Left renal cortex interstitium (tissue), 4 donors: ENCODE measurements around the gene NDUFB2. TPM values are rescaled to one million over a fixed set of nuclear protein-coding genes. Genes with fewer than 3 reads are reported as not detected.
"Not testable (repeated sequence)": the region's sequence is repeated elsewhere in the genome, so short reads cannot be mapped to it uniquely, and the experiment has no call there.

ENCODE experiments used
- DNase-seq, 4 donors: peaks; one replicate each; pipeline ENCODE4 v3.0.0-alpha.2; 2013; ENCODE audit warnings: low read depth in 4 of 4, low spot score in 2 of 4, missing footprints in 1 of 4
- polyA plus RNA-seq, 4 donors: library from polyadenylated mRNA; unstranded; fragments of 120-200 nt; gene quantifications; one replicate each; pipeline ENCODE4 v1.2.1, GENCODE V29; 2013; ENCODE audit not compliant: insufficient read length in 4 of 4

Gene NDUFB2
- polyA plus RNA-seq, 4 donors, result 176 to 235 (median 184) TPM

DNA sequence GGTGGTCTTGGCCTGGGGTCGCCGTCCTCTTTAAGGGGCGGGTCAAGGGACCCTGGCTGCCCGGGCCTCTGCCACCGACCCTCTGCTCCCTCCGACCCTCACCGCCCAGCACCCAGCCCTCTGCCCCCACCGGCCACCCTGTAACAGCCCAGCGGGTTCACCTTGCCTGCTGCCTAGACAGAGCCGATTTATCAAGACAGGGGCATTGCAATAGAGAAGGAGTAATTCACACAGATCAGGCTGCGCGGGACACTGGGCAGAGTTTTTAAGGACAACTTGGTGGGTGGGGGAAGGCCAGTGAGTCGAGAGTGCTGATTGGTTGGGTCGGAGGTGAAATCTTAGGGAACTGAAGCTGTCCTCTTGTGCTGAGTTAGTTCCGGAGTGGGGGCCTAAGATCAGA, 24.5 kb upstream of the NDUFB2 start:
- no peak for DNase-seq

DNA sequence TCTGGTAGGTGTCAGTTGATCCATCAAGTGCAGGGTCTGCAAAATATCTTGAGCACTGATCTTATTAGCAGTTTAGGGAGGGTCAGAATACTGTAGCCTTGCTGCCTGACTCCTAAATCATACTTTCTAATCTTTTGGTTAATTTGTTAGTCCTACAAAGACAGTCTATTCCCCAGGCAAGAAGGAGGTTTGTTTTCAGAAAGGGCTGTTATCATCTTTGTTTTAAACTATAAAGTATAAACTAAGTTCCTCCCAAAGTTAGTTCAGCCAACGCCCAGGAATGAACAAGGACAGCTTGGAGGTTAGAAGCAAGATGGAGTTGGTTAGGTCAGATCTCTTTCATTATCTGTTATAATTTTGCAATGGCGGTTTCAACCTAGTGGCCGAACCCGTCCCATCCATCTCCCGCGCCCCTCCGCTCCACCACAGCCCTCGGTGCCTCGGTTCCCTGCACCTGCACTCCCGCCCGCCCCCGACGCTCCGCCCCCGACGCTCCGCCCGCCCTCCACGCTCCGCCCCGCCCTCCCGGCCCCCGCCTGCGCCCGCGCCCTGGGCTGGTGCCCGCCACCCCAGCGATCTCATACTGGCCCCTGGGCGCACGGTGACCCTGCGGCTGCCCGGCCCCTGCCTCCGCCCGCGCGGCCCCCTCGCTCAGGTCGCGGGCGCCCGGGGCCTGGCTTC, 24.0 kb upstream of the NDUFB2 start, which contains the start of gene ADCK2:
TSS of gene ADCK2 (plus strand) at position 564 of the 681 bp plus-strand sequence. CDS start 386 bp downstream, outside the sequence.
- peak in 1 of 4 donors; percentile 19 for DNase-seq

DNA sequence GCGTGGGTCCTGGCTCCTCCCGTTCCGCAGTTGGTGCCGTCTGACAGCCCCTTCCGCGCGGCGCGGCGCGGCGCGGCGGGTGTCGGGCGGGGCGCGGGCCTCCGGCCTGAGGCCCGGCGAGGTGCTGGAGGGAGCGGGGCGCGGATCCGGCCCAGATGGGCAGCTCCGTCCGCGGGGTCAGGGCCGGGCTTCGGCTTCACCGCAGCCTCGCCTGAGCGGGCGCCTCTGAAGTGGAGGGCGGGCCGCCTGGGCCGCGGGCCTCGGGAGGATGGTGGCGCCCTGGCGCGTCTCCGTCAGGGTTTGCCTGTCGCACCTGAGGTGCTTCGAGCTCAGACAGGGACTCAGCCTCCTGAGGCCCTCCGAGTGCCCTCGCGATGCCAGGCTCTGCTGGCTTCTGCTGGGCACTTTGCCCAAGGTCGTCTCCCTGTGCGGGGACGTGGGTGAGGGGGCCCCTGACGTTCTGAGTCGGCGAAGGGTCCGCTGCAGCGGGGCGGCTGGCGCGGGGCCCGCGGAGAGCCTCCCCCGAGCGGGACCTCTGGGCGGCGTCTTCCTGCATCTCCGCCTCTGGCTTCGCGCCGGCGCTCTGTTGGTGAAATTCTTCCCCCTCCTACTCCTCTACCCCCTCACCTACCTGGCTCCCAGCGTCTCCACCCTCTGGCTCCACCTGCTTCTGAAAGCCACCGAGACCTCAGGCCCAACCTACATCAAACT, 23.3 kb upstream of the NDUFB2 start:
- DNase-seq, result peak in 2 of 4 donors; percentile 32 to 34

DNA sequence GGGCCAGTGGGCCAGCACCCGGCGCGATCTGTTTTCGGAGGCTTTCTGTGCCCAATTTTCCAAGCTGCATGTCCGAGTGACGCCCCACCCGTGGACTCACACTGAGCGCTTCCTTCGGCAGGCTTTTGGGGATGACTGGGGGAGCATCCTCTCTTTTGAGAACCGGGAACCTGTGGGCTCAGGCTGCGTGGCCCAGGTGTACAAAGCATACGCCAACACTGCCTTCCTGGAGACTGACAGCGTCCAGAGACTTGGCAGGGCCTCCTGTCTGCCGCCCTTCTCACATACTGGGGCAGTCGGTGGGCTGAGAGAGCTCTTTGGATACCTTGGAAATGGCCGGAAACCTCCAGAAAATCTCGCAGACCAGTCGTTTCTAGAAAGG, 22.7 kb upstream of the NDUFB2 start:
- DNase-seq, result no peak

DNA sequence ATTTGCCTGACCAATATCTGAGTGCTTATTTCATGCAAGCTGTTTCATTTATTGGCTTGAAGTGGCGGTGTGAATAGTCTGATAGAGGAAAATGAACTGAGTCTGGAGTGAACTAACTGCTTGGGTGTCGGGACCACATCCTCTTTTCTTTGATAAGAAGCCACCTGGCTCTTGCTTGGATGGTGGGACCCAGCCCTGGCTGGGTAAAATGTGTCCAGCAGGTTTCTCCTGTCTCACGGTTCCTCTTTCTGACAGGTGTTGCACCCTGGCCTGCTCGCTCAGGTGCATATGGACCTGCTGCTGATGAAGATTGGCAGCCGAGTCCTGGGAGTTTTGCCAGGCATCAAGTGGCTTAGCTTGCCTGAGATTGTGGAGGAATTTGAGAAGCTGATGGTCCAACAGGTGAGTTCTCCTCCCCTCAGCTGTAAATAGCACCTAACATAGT, 22.1 kb upstream of the NDUFB2 start:
- DNase-seq, result no peak

DNA sequence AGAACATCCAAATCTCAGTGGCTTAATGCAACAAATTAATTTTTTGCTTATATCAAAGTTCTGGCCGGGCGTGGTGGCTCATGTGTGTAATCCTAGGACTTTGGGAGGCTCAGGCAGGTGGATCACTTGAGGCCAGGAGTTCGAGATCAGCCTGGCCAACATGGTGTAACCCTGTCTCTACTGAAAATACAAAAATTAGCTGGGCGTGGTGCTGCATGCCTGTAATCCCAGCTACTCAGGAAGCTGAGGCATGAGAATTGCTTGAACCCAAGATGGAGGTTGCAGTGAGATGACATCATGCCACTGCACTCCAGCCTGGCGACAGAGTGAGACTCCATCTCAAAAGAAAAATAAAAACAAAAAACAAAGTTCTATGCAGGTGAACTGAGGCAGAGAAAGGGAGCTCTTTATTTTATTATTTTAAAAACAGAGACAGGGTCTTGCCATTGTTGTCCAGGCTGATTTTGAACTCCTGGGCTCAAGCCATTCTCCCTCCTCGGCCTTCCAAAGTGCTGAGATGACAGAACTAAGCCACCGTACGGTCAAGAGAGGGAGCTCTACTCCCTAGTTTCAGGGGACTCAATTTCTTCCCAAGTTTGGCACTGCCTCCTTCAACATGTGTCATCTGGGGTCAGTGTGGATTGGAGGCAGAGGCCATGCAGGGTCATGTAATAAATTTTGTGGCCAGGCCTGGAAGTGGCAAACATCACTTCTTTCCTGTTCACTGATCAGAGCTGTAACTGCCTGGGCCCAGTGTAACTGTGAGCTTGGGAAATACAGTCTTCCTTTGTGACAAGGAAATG, 21.4 kb upstream of the NDUFB2 start:
- no peak for DNase-seq

DNA sequence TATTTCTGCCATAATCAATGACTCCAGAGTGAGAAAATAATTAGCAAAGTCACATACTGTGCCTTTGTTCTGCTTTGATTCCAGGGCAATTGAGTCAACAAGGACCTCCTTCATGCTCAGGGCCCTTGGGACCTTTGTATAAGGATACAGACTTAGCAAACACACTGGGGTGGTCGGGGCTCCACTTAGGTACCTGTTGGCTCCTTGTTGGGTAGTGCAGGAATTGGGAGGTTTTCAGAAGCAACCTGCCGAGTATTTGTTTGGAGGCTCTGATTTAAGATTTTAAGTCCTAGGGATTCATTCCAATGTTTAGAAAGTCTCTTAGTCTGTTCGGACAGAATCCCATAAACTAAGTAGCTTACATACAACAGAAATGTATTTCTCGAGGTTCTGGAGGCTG, 20.8 kb upstream of the NDUFB2 start:
- DNase-seq, result no peak

DNA sequence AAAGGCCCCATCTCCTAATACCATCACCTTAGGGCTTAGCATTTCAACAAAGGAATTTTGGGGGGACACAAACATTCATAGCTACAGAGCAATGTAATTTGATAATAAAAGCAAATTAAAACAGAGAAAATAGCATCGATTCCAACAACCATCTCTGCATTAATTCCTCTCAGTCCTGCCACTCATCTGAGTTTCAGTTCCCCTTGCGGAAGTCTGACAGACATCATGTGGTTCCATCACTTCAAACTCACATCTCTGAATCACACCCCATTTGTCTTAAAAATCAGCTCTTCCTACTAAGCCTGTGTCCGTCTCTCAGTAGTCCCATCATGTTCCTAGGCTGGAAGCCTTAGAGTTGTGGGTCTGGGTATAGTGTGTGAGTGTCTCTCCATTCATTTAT, 20.2 kb upstream of the NDUFB2 start:
- no peak for DNase-seq

DNA sequence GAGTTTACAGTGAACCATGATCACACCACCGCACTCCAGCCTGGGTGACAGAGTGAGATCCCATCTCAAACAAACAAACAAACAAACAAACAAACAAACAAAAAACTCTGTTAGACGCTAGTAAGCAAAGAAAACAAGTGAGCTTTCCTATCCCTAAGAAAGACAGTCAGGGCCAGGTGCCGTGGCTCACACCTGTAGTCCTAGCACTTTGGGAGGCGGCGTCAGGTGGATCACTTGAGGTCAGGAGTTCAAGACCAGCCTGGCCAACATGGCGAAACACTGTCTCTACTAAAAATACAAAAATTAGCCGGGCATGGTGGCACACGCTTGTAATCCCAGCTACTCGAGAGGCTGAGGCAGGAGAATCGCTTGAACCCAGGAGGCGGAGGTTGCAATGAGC, 19.6 kb upstream of the NDUFB2 start:
- DNase-seq, result not testable (repeated sequence)

DNA sequence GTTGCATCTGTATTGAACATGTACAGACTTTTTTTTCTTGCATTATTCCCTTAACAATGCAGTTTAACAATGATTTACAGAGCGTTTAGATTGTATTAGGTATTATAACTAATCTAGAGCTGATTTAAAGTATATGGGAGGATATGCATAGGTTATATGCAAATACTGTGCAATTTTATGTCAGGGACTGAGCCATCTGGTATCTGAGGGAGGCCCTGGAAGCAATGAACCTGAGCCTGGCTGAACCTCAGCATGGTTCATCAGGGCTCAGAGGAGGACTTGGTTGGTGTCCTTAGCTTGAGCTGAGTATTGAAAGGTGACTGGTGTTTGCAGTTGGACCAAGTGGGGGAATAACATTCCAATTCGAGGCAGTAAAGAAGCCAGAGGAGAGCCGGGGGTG, 19.0 kb upstream of the NDUFB2 start:
- no peak for DNase-seq

DNA sequence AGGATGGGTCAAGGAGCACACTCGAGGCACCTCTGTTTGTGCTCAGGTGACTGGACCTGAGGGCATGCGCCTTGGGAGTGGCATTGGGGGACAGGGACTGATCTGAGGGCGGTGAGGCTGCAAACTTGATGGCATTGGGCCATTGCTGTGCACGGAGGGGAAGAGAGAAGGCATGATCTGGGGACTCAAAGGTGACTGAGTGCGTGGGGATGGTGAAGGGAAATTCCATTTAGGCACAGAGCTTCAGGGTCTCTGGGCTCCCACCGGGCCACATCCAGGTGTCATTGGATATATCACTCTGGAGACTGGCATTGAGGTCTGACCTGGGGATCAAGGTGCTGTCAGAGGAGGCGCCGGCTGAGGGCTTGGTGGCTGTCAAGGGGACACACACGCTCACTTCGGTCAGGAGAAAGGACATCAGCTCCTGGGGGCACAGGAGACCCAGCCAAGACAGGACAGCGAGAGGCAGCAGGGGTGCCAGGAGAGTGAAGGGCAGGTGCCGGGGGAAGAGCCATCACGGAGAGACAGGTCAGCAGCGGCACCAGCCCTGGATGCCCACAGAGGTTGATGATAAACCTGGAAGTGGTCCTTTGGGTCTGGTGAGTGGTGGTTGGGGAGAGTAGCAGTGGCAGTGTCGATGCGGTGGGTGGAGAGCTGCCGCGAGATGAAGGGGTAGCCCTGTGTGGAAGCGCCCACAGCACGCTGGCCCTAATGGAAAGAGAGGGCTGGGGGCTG, 18.3 kb upstream of the NDUFB2 start:
- DNase-seq, result no peak

DNA sequence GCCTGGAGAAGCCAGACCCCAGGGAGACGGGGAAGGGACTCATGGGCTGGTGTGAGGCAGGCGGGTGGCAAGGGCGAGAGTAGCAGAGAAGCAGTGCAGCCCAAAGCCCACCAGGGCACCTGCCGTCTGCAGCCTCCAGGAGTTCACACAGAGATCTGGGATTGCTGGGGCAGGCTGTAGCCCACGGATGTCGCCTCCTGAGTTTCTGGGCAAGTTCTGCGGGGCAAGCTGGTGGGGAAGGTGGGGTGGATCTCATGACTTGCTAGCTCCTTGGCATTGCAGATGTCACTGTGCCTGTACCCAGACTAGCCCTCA, 17.7 kb upstream of the NDUFB2 start:
- DNase-seq, result no peak

DNA sequence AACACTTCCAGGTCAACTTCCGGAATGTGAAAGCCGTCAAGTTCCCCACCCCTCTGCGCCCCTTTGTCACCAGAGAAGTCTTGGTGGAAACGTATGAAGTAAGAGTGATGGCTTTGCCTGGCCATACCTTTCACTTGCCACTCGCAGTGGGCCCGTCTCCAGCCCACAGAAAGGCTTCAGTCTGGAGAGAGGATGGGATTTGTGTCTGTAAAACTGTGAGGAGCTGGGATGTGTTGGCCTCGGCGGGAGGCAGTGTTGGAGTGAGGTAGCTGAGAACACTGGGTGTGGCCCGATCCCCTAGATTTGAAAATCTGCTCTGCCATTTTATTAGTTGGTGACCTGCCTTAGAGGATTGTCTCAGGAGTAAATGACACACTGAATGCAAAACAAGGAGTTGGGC, 17.3 kb upstream of the NDUFB2 start:
- no peak for DNase-seq

DNA sequence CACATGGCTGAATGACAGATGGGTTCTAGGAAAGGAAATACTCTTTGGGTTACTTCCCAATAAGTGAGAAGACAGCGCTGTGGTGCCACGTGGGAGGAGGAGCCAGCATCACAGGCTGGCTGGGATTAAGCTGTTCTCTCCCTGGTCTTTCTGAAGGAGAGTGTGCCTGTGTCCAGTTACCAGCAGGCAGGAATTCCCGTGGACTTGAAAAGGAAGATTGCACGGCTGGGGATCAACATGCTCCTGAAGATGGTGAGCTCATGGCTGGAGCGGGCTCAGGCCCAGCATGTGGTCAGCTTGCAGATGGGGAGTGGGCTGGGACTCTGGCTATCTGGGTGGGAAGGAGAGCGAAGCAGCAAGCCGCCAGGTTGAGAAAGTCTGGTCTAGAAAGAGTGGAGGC, 15.6 kb upstream of the NDUFB2 start:
- DNase-seq, result no peak

DNA sequence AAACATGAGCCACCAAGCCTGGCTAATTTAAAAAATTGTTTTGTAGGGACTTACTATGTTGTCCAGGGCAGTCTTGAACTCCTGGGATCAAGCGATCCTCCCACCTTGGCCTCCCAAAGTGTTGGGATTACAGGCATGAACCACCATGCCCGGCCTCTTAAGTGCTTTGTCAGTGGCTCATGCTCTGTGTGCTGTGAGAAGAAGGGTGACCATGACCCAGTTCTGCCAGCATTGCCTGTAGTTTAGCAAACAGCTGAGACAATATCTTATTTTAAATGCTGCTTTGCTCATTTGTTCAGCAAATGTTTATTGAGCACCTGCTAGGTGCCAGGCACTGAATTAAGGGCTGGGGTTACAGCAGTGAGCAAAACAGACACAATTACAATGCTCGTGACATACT, 14.7 kb upstream of the NDUFB2 start:
- DNase-seq, result no peak

DNA sequence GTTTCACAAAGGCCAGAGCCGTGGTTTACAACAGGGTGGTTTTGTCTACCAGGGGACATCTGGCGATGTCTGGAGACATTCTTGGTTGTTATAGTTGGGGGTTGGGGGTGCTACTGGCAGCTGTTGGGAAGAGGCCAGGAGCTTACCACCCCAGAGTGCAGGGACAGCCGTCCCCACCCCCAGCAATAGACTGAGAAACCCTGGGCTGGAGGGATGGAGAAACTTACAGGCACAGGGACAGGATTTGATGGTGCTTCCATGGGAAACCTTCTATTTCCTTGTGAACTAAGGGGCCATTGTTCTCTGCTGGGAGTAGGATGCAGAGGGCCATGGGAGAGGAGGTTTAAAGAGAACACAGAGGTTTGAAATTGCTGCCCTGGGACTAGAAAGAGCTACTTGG, 12.9 kb upstream of the NDUFB2 start:
- DNase-seq, result no peak

DNA sequence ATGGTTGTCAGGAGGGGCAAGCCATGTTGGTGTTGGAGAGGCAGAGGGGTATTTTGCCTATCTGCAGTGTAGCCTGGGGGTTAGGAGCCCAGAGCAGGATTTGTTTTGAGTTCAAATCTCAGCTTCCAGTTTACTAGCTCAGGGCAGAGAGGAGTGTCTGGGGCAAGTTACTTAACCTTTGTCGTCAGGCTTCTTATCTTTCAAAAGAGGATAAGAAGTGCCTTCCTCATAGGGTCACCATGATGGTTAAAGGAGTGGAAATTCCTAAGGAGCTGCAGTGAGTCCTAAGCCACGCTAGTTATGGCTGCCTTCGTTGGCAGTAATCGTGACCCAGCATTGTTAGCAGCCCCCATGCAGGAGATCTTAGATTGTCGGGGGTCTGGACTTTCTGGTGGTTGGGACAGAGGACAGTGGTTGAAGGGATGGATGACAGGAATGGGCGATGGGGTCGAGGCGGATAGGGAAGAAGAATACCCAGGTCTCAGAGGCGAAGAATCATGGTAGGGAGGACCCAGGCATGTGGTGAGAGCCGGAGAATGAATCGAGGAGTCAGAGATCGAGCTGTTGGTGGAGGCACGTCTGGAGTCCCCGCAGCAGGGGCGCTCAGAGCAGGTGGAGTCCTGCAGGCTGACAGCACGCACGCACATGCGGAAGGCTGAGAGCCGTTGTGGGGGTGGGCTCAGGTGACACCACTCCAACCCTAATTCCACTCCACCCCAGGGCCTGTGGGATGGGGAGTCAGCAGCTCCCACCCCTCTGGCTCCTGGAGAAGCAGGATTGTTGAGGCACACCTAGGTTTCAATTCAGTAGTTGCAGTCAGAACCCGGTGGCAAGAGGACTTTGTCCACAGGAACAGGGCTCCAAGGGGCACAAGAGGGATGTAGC, 12.2 kb upstream of the NDUFB2 start:
- DNase-seq, result no peak

DNA sequence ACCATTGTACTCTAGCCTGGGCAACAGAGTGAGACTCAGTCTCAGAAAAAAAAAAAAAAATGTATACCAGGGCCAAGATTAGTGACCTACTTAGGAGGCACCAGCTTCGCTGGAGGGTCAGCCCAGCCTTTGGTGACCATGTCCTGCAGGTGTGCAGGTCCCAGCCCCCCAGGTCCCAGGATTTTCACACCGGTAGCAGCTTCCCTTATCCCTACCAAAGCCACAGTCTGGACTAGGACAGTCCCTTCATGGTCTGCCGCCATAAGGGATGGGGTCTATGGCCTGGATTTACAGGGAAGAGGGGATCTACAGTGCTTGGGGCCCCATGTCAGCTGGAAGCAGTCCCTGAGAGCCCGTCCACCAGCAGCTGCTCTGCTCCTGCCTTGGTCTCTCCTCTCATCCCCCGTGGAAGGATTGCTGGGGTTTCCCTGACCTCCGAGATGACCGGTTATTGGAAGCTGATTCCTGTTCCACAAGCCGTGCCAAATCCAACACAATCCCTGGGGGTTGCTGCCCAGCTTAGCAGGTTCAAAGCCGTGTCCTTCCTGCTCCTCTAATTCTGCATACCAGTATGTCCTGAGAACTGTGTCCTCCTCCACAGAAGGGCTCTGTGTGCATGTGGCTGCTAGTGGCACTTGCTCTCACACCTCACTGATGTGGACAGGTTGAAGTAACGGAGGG, 11.0 kb upstream of the NDUFB2 start:
- no peak for DNase-seq

DNA sequence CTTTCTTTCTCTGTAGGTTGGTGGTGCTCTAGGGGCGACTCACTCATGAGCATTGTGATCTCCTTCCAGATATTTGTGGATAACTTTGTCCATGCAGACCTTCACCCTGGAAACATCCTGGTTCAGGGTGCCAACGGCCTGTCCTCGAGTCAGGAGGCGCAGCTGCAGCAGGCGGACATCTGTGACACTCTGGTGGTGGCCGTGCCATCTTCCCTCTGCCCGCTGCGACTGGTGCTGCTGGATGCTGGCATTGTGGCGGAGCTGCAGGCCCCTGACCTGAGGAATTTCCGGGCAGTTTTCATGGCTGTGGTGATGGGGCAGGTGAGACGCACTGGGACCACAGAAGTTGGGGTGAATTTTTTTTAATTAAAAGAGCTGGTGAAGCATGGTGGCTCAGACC, 9.6 kb upstream of the NDUFB2 start:
- DNase-seq, result no peak
